PC-9 (cell line): Measurements from ENCODE around the gene ASXL1.

Experiments used
- EZH2 ChIP-seq: fragments of 200-600 bp; sonication (generic); IDR thresholded peaks from 2 replicates; pipeline ENCODE4 v1.8.0; 2017; ENCODE audit warnings: antibody characterized with exemption, low read depth
- TF ChIP-seq, protein P1 (sequence below): fragments of 200-600 bp; sonication (generic); conservative IDR thresholded peaks from 2 replicates; pipeline ENCODE4 v1.6.1; 2017; ENCODE audit warnings: mixed run types, antibody characterized with exemption, mild to moderate bottlenecking, moderate library complexity

DNA sequence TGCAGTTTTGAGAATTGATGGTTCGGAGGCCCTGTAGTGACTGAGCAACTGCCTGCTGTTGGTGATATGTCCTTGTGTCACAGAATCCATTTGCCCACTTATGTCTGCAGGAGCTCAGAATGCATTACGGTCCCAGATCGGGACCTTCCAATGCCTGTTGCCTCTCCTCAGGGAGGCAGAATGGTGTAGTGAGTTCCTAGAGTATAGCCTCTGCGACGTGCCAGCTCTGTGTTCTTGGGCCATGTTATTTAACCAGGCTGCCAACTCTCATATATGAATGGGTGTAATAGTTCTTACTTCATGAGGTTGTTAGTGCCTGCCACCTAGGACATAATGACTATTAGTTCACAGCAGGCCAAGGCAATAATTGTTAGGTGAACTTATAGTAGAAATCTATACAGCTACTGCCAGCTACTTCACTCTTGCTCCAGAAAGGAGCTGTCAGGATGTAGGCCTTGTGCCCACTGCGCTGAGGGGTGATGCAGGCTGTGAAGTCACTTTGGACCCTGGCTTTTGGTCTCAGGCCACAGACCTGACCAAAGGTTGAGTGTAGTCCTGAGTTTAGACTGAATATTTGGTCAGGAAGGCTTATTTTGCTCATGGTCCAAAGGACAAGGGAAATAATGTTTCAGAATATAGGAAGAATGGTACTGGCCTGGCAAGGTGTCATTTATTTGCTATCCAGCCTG lies 82.1 kb downstream of the ASXL1 start:
- TF ChIP-seq, protein P1, sequence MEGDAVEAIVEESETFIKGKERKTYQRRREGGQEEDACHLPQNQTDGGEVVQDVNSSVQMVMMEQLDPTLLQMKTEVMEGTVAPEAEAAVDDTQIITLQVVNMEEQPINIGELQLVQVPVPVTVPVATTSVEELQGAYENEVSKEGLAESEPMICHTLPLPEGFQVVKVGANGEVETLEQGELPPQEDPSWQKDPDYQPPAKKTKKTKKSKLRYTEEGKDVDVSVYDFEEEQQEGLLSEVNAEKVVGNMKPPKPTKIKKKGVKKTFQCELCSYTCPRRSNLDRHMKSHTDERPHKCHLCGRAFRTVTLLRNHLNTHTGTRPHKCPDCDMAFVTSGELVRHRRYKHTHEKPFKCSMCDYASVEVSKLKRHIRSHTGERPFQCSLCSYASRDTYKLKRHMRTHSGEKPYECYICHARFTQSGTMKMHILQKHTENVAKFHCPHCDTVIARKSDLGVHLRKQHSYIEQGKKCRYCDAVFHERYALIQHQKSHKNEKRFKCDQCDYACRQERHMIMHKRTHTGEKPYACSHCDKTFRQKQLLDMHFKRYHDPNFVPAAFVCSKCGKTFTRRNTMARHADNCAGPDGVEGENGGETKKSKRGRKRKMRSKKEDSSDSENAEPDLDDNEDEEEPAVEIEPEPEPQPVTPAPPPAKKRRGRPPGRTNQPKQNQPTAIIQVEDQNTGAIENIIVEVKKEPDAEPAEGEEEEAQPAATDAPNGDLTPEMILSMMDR: no peak
- TF ChIP-seq EZH2: no peak
